ENCODE results near the gene GPR35.

DNA sequence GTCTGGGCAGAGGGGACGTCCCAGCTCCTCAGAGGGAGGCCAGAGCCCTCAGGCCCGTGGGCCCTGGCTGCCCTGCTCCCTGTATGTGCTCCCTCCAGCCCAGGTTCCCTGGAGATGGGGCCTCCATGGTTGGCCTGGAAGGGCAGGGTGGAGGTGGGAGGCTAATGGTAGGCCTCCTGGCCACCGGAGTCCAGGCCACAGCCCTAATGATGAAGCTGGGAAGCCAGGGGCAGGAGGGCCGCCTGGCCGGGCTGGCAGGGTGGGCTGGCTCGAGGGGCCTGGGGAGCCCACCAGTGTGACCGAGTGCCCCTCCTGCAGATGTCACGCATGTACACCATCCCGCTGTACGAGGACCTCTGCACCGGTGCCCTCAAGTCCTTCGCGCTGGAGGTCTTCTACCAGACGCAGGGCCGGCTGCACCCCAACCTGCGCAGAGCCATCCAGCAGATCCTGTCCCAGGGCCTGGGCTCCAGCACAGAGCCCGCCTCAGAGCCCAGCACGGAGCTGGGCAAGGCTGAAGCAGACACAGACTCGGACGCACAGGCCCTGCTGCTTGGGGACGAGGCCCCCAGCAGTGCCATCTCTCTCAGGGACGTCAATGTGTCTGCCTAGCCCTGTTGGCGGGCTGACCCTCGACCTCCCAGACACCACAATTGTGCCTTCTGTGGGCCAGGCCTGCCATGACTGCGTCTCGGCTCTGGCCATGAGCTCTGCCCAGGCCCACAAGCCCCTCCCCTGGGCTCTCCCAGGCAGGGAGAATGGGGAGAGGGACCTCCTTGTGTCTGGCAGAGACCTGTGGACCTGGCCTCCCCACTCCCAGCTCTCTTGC is 47.8 kb upstream of the GPR35 start:
- TF ChIP-seq, protein P1, sequence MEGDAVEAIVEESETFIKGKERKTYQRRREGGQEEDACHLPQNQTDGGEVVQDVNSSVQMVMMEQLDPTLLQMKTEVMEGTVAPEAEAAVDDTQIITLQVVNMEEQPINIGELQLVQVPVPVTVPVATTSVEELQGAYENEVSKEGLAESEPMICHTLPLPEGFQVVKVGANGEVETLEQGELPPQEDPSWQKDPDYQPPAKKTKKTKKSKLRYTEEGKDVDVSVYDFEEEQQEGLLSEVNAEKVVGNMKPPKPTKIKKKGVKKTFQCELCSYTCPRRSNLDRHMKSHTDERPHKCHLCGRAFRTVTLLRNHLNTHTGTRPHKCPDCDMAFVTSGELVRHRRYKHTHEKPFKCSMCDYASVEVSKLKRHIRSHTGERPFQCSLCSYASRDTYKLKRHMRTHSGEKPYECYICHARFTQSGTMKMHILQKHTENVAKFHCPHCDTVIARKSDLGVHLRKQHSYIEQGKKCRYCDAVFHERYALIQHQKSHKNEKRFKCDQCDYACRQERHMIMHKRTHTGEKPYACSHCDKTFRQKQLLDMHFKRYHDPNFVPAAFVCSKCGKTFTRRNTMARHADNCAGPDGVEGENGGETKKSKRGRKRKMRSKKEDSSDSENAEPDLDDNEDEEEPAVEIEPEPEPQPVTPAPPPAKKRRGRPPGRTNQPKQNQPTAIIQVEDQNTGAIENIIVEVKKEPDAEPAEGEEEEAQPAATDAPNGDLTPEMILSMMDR (conservative IDR thresholded peaks at IDR 0.05; ENCODE audit: low read depth, low read length), result no peak
- no peak for TF ChIP-seq EZH2 (IDR thresholded peaks at IDR 0.05; ENCODE audit: low read length, unreplicated experiment)
- TF ChIP-seq EZH2phosphoT487 (IDR thresholded peaks at IDR 0.05; ENCODE audit: borderline replicate concordance, low read length), result no peak

All from PC-3 (cell line).